OCI-LY3 (cell line): ENCODE measurements around the gene CCBE1.

ENCODE experiments used
- H2AFZ ChIP-seq: fragments of 200-600, 300-600 bp; shearing (Covaris generic); 2 replicates; pipeline ENCODE4 v1.6.0; 2014; ENCODE audit warnings: antibody characterized with exemption, low read depth, low read length
- H3K27ac ChIP-seq: fragments of 200-600, 300-600 bp; sonication (generic); 2 replicates; pipeline ENCODE4 v1.5.1; 2014; ENCODE audit warnings: mild to moderate bottlenecking, low read length, moderate library complexity, mixed read lengths
- H3K27me3 ChIP-seq: fragments of 200-600, 300-600 bp; sonication (generic); 2 replicates; pipeline ENCODE4 v1.6.1; 2014; ENCODE audit warnings: low read depth, low read length, mixed read lengths
- H3K36me3 ChIP-seq: fragments of 200-600, 300-600 bp; sonication (generic); replicated peaks from 2 replicates; pipeline ENCODE3; 2014; ENCODE audit warnings: low read depth, low read length, mixed read lengths
- H3K4me1 ChIP-seq: fragments of 300-600, 200-600 bp; sonication (generic); 2 replicates; pipeline ENCODE4 v1.6.1; 2014; ENCODE audit warnings: low read length, mixed read lengths
- H3K4me2 ChIP-seq: fragments of 200-600, 300-600 bp; sonication (generic); 2 replicates; pipeline ENCODE4 v1.6.1; 2014; ENCODE audit warnings: low read length, mixed read lengths
- H3K4me3 ChIP-seq: fragments of 300-600, 200-600 bp; sonication (generic); 2 replicates; pipeline ENCODE4 v1.5.1; 2014; ENCODE audit warnings: antibody characterized with exemption, mild to moderate bottlenecking, low read length, moderate library complexity
- H3K79me2 ChIP-seq: fragments of 300-600, 200-600 bp; shearing (Covaris generic); 2 replicates; pipeline ENCODE4 v1.6.1; 2014; ENCODE audit warnings: mild to moderate bottlenecking, low read length, mixed read lengths
- H3K9ac ChIP-seq: fragments of 300-600, 200-600 bp; shearing (Covaris generic); 2 replicates; pipeline ENCODE4 v1.6.0; 2014; ENCODE audit warnings: mild to moderate bottlenecking, low read length, moderate library complexity
- H3K9me3 ChIP-seq: fragments of 200-600, 300-600 bp; shearing (Covaris generic); 2 replicates; pipeline ENCODE4 v1.6.1; 2014; ENCODE audit warnings: low read length, mixed read lengths; ENCODE audit not compliant: insufficient read depth
- H4K20me1 ChIP-seq: fragments of 200-600, 300-600 bp; sonication (generic); 2 replicates; pipeline ENCODE4 v1.6.1; 2016; ENCODE audit warnings: low read length, mixed read lengths; ENCODE audit not compliant: insufficient read depth
- CTCF ChIP-seq: fragments of 200-600, 300-600 bp; sonication (generic); IDR thresholded peaks from 2 replicates; pipeline ENCODE4 v1.5.1; 2014; ENCODE audit warnings: antibody characterized with exemption, low read length, low read depth
- EZH2phosphoT487 ChIP-seq: fragments of 200-600 bp; shearing (Covaris generic); IDR thresholded peaks from 2 replicates; pipeline ENCODE4 v1.6.1; 2018; ENCODE audit warnings: antibody characterized with exemption, mixed run types, low read depth

Gene CCBE1

DNA sequence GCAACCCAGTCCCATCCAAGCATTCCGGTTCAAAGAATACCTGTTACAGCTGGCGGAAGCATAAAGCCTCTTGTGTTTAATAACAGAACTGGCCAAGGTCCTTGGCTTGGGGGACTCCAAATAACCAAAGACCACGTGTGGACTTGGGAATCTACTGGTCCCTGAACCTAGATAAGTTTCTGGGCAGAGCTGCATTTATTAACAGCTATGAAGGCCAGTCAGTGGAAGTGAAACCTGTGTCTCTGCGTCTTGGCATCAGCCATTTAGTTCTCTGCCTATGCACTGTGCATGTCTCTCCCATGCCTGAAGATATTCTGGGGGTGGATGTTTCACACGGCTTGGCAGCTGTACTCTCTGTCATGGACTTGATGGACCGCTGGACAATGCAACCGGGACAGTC, 137.7 kb downstream of the CCBE1 start:
- Histone ChIP-seq H3K4me1 (no peaks in the 10 kb centered on the region), H2AFZ (no peak overlapping the region), H3K27ac (no peak overlapping the region), H3K9ac (no peak overlapping the region), H3K9me3 (no peaks in the 10 kb centered on the region), H3K4me2 (no peak overlapping the region), H3K36me3 (no peaks in the 10 kb centered on the region), H3K27me3 (peaks cover 35% of the 10 kb centered on the region), H3K4me3 (no peak overlapping the region), H3K79me2 (no peaks in the 10 kb centered on the region), H4K20me1 (no peaks in the 10 kb centered on the region)
- TF ChIP-seq CTCF: no peak
- no peak for TF ChIP-seq EZH2phosphoT487

DNA sequence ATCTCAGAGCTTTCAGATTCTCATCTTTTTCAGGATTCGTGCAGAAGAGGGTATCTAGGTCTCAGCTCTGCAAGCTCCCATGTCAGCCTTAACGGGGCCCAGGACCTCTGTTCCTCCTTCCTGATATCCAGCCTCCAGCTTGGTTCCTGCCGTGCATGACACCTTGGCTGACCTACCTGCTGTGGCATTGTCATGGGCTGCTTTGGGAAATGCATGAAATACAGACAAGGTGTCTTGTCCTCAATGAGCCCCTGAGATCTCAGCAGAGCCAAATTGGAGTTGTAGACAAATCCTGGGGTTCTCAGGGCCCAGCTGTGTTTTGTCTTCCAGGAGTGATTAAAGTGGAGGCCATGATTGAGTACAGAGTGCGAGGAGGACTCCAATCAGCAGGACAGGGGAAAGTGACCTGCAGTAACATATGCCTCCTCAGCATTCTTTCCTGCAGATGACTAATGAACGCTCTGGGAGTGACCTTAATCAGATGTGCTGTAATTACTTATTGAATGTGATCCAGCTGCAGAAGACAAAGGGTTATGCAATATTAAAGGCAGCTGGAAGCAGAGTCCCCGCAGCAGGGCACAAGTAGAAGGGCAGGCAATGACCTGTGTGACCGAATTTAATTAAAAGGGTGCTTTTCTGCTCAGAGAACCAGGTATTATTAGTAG, 141.1 kb downstream of the CCBE1 start:
- Histone ChIP-seq H3K79me2 (no peaks in the 10 kb centered on the region), H3K27ac (no peak overlapping the region), H3K27me3 (peaks cover 57% of the 10 kb centered on the region), H3K9me3 (no peaks in the 10 kb centered on the region), H3K36me3 (no peaks in the 10 kb centered on the region), H4K20me1 (no peaks in the 10 kb centered on the region), H3K4me2 (no peak overlapping the region), H3K4me1 (no peaks in the 10 kb centered on the region), H3K9ac (no peak overlapping the region), H3K4me3 (no peak overlapping the region), H2AFZ (no peak overlapping the region)
- TF ChIP-seq EZH2phosphoT487: no peak
- TF ChIP-seq CTCF: no peak

GRCh38 chr18:59554796-59555335, 142.4 kb downstream of the CCBE1 start:
- no peak overlapping the region for H3K4me3 ChIP-seq
- peaks cover 57% of the 10 kb centered on the region for H3K27me3 ChIP-seq
- H3K9me3 ChIP-seq: no peaks in the 10 kb centered on the region
- no peak overlapping the region for H3K4me2 ChIP-seq
- H3K79me2 ChIP-seq: no peaks in the 10 kb centered on the region
- H2AFZ ChIP-seq: no peak overlapping the region
- no peaks in the 10 kb centered on the region for H4K20me1 ChIP-seq
- H3K36me3 ChIP-seq: no peaks in the 10 kb centered on the region
- TF ChIP-seq EZH2phosphoT487 (no peak), CTCF (no peak)
- no peaks in the 10 kb centered on the region for H3K4me1 ChIP-seq
- no peak overlapping the region for H3K27ac ChIP-seq
- no peak overlapping the region for H3K9ac ChIP-seq

DNA sequence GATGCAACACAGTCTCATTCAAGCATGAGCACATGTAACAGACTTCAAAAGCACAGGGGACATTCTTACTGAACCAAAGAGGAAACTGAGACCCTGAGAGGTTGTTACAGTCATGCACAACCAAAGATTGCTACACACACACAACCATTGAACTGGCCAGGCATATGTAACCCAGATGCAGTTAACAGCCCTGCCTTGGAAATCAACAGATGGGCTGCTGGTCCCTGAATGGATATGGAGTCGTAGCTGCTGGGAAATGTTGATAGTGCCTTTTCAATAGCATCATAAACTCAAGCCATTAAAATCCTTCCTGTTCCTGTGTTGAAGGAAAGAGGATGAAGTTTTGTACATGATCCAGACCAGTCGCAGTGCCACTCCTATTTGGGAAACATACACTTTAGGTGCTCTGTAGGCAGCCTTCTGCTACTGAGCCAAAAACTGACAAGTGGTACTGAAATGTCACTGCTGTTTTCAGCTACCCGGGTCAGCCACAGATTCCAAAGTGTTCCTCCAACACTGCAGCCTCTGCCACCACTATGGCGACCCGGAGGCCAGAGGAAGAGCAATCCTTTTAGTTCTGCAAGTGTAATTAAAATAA, 143.9 kb downstream of the CCBE1 start:
- H3K4me2 ChIP-seq: no peak overlapping the region
- no peaks in the 10 kb centered on the region for H3K36me3 ChIP-seq
- H3K27ac ChIP-seq: no peak overlapping the region
- no peaks in the 10 kb centered on the region for H3K9me3 ChIP-seq
- no peaks in the 10 kb centered on the region for H3K4me1 ChIP-seq
- H3K9ac ChIP-seq: no peak overlapping the region
- no peak for TF ChIP-seq EZH2phosphoT487
- TF ChIP-seq CTCF: no peak
- no peak overlapping the region for H2AFZ ChIP-seq
- H3K27me3 ChIP-seq: peaks cover 54% of the 10 kb centered on the region
- H4K20me1 ChIP-seq: no peaks in the 10 kb centered on the region
- H3K4me3 ChIP-seq: no peak overlapping the region
- no peaks in the 10 kb centered on the region for H3K79me2 ChIP-seq
